Fibroblast of mammary gland (primary cell): ENCODE measurements around the gene HERC3.

ENCODE experiments used
- DNase-seq: peaks from one replicate; pipeline ENCODE4 v3.0.0-alpha.2; 2010; ENCODE audit warnings: low read depth
- H3K4me3 ChIP-seq: 2 replicates; pipeline ENCODE4 v1.5.1; 2011; ENCODE audit warnings: low read depth, mild to moderate bottlenecking, low read length, moderate library complexity; ENCODE audit not compliant: control insufficient read depth
- CTCF ChIP-seq: conservative IDR thresholded peaks from 2 replicates; pipeline ENCODE4 v1.5.1; 2011; ENCODE audit warnings: low read depth, low read length, inconsistent platforms; ENCODE audit not compliant: control insufficient read depth, insufficient read depth

The HERC3 gene

GRCh38 chr4:88757776-88758175 is 165.5 kb downstream of the HERC3 start:
- no peak for TF ChIP-seq CTCF
- DNase-seq, result no peak
- no peak overlapping the region for H3K4me3 ChIP-seq
